C4-2B (cell line): ENCODE measurements around the gene PLXDC2.

Experiments
- H3K27ac ChIP-seq: fragments of 450-650 bp; 2 replicates; pipeline ENCODE4 v1.5.1; 2017
- CTCF ChIP-seq: fragments of 450-650 bp; conservative IDR thresholded peaks from 2 replicates; pipeline ENCODE4 v1.5.1; 2017; ENCODE audit warnings: mild to moderate bottlenecking
- ZFX ChIP-seq: fragments of 450-650 bp; IDR thresholded peaks from 2 replicates; pipeline ENCODE4 v1.6.1; 2017

PLXDC2 gene

GRCh38 chr10:19956516-19957032 is 140.3 kb downstream of the PLXDC2 start:
- no peak for TF ChIP-seq CTCF
- no peak for TF ChIP-seq ZFX
- no peak overlapping the region for H3K27ac ChIP-seq

- no peak overlapping the region for H3K27ac ChIP-seq
- TF ChIP-seq CTCF (no peak), ZFX (no peak)
Measured at GRCh38 chr10:19958787-19959186, 142.6 kb downstream of the PLXDC2 start.

- TF ChIP-seq CTCF (no peak), ZFX (no peak)
- no peak overlapping the region for H3K27ac ChIP-seq
Measured at GRCh38 chr10:19961076-19962053, 145.1 kb downstream of the PLXDC2 start.

- H3K27ac ChIP-seq, result no peak overlapping the region
- no peak for TF ChIP-seq CTCF
- TF ChIP-seq ZFX, result no peak
Measured at GRCh38 chr10:19964625-19965024, 148.4 kb downstream of the PLXDC2 start.

GRCh38 chr10:19966751-19967150 is 150.5 kb downstream of the PLXDC2 start:
- H3K27ac ChIP-seq, result no peak overlapping the region
- TF ChIP-seq CTCF, result no peak
- TF ChIP-seq ZFX, result no peak

GRCh38 chr10:19967981-19968380 is 151.7 kb downstream of the PLXDC2 start:
- H3K27ac ChIP-seq, result no peak overlapping the region

More at GRCh38 chr10:19967981-19968380, 151.7 kb downstream of the PLXDC2 start:
- TF ChIP-seq ZFX (no peak), CTCF (no peak)
